Mesenchymal stem cell (in vitro differentiated cells and primary cell): ENCODE data around the gene QSOX2.

Experiments
- DNase-seq: peaks from one replicate; pipeline ENCODE4 v3.0.0-alpha.2; 2013
- H2AFZ ChIP-seq: one replicate; pipeline ENCODE4 v1.6.1; 2013; ENCODE audit warnings: low read depth, mild to moderate bottlenecking, control low read depth, inconsistent platforms, low read length, moderate library complexity
- H2AK5ac ChIP-seq: 2 replicates; pipeline ENCODE4 v1.6.1; 2013; ENCODE audit warnings: low read length, moderate library complexity, mild to moderate bottlenecking, inconsistent platforms; ENCODE audit not compliant: severe bottlenecking
- H2BK120ac ChIP-seq: one replicate; pipeline ENCODE4 v1.6.1; 2013; ENCODE audit warnings: low read depth, mild to moderate bottlenecking, inconsistent platforms, low read length, moderate library complexity
- H2BK12ac ChIP-seq, 2 experiments: one replicate each; pipeline ENCODE4 v1.6.1; 2013; ENCODE audit warnings: inconsistent platforms in 2 of 2, low read length in 2 of 2, mild to moderate bottlenecking in 2 of 2, moderate library complexity in 2 of 2, control low read depth in 1 of 2
- H2BK15ac ChIP-seq: one replicate; pipeline ENCODE4 v1.6.1; 2013; ENCODE audit warnings: mild to moderate bottlenecking, low read depth, inconsistent platforms; ENCODE audit not compliant: poor library complexity, severe bottlenecking
- H2BK5ac ChIP-seq: 2 replicates; pipeline ENCODE4 v1.6.1; 2013; ENCODE audit warnings: low read depth, mild to moderate bottlenecking, low read length, control low read depth, inconsistent platforms; ENCODE audit not compliant: poor library complexity, severe bottlenecking
- H3K14ac ChIP-seq, 2 experiments: one replicate each; pipeline ENCODE4 v1.6.1; 2013; ENCODE audit warnings: inconsistent platforms in 2 of 2, low read length in 2 of 2, control low read depth in 1 of 2, mild to moderate bottlenecking in 1 of 2, moderate library complexity in 1 of 2
- H3K18ac ChIP-seq, 2 experiments: one replicate each; pipeline ENCODE4 v1.6.1; 2013; ENCODE audit warnings: inconsistent platforms in 2 of 2, low read length in 2 of 2, control low read depth in 1 of 2, low read depth in 1 of 2, mild to moderate bottlenecking in 1 of 2
- H3K23ac ChIP-seq, 2 experiments: one replicate each; pipeline ENCODE4 v1.6.1; 2013; ENCODE audit warnings: inconsistent platforms in 2 of 2, low read length in 2 of 2, mild to moderate bottlenecking in 2 of 2, moderate library complexity in 2 of 2, control low read depth in 1 of 2
- H3K27ac ChIP-seq: 2 replicates; pipeline ENCODE4 v1.5.1; 2013; ENCODE audit warnings: mild to moderate bottlenecking, moderate library complexity, low read length, control low read depth, inconsistent platforms; ENCODE audit not compliant: poor library complexity, severe bottlenecking
- H3K27me3 ChIP-seq, 2 experiments: 2 replicates each; pipeline versions ENCODE4 v1.6.1 to v1.7.0; 2013; ENCODE audit warnings: low read length in 2 of 2, mild to moderate bottlenecking in 2 of 2, moderate library complexity in 2 of 2, control low read depth in 1 of 2, inconsistent platforms in 1 of 2; ENCODE audit not compliant: control insufficient read depth in 1 of 2, insufficient read depth in 1 of 2
- H3K36me3 ChIP-seq, 2 experiments: 2 replicates each; pipeline versions ENCODE4 v1.6.1 to v1.7.0; 2013; ENCODE audit warnings: low read length in 2 of 2, control low read depth in 1 of 2, inconsistent platforms in 1 of 2, low read depth in 1 of 2, mild to moderate bottlenecking in 1 of 2; ENCODE audit not compliant: insufficient read depth in 2 of 2, control insufficient read depth in 1 of 2
- H3K4ac ChIP-seq, 2 experiments: one replicate each; pipeline ENCODE4 v1.6.1; 2013; ENCODE audit warnings: inconsistent platforms in 2 of 2, low read length in 2 of 2, mild to moderate bottlenecking in 2 of 2, moderate library complexity in 2 of 2, control low read depth in 1 of 2, low read depth in 1 of 2
- H3K4me1 ChIP-seq: 2 replicates; pipeline ENCODE4 v1.6.1; 2013; ENCODE audit warnings: low read depth, low read length, control low read depth; ENCODE audit not compliant: control insufficient read depth, insufficient read depth
- H3K4me2 ChIP-seq: 2 replicates; pipeline ENCODE4 v1.6.1; 2013; ENCODE audit warnings: low read length, mild to moderate bottlenecking, inconsistent platforms; ENCODE audit not compliant: poor library complexity, severe bottlenecking
- H3K4me3 ChIP-seq, 2 experiments: 2 replicates each; pipeline versions ENCODE4 v1.5.1 to v1.7.0; 2013; ENCODE audit warnings: low read length in 2 of 2, mild to moderate bottlenecking in 2 of 2, control low read depth in 1 of 2, low read depth in 1 of 2; ENCODE audit not compliant: insufficient read depth in 1 of 2
- H3K79me1 ChIP-seq: replicated peaks from 2 replicates; pipeline ENCODE4 v1.6.1; 2013; ENCODE audit warnings: mild to moderate bottlenecking, control low read depth, low read length, inconsistent platforms; ENCODE audit not compliant: poor library complexity, severe bottlenecking
- H3K9ac ChIP-seq: 2 replicates; pipeline ENCODE4 v1.7.0; 2013; ENCODE audit warnings: mild to moderate bottlenecking, low read length, moderate library complexity
- H3K9me3 ChIP-seq: 2 replicates; pipeline ENCODE4 v1.7.0; 2013; ENCODE audit warnings: mild to moderate bottlenecking, low read length; ENCODE audit not compliant: control insufficient read depth
- H4K8ac ChIP-seq: one replicate; pipeline ENCODE4 v1.6.1; 2013; ENCODE audit warnings: inconsistent platforms, mild to moderate bottlenecking, low read length, moderate library complexity
- H4K91ac ChIP-seq: one replicate; pipeline ENCODE4 v1.6.1; 2013; ENCODE audit warnings: mild to moderate bottlenecking, low read length, inconsistent platforms
- whole genome bisulfite sequencing: methylation state at CpG from one replicate; pipeline ENCODE4 v1.1.7; 2013; ENCODE audit warnings: mixed read lengths; 5-methylcytosine and 5-hydroxymethylcytosine counted together

Gene QSOX2

GRCh38 chr9:136264441-136265405 is 19.1 kb upstream of the QSOX2 start:
- H3K36me3 ChIP-seq: no peaks in the 10 kb centered on the region
- no peak overlapping the region for H3K23ac ChIP-seq
- no peak overlapping the region for H3K4me3 ChIP-seq
- no peak overlapping the region for H2BK5ac ChIP-seq
- H3K18ac ChIP-seq: no peak overlapping the region
- no peaks in the 10 kb centered on the region for H3K79me1 ChIP-seq
- H2BK12ac ChIP-seq: no peak overlapping the region
- H2BK120ac ChIP-seq: no peak overlapping the region
- no peak overlapping the region for H4K91ac ChIP-seq
- no peak for DNase-seq
- no peak overlapping the region for H2AFZ ChIP-seq
- no peak overlapping the region for H3K27ac ChIP-seq
- no peak overlapping the region for H3K14ac ChIP-seq
- no peak overlapping the region for H2BK15ac ChIP-seq
- H3K4me2 ChIP-seq: no peak overlapping the region
- peaks cover 8 to 66% of the 10 kb centered on the region in 2 experiments for H3K27me3 ChIP-seq
- no peak overlapping the region for H2AK5ac ChIP-seq
- H3K4ac ChIP-seq: no peak overlapping the region
- peaks cover 11% of the 10 kb centered on the region for H3K4me1 ChIP-seq
- no peak overlapping the region for H4K8ac ChIP-seq
- WGBS: 83% methylated on average over 23 of the region's 24 CpGs
- peaks cover 2% of the 10 kb centered on the region for H3K9me3 ChIP-seq
- H3K9ac ChIP-seq: no peak overlapping the region

GRCh38 chr9:136264031-136264430 is 18.4 kb upstream of the QSOX2 start:
- no peak overlapping the region for H2AFZ ChIP-seq
- 89% methylated on average over 18 of the region's 19 CpGs for WGBS
- H3K23ac ChIP-seq: no peak overlapping the region
- H2BK12ac ChIP-seq: no peak overlapping the region
- H3K79me1 ChIP-seq: no peaks in the 10 kb centered on the region
- no peaks in the 10 kb centered on the region for H3K9me3 ChIP-seq
- no peak overlapping the region for H2BK5ac ChIP-seq
- no peak overlapping the region for H3K14ac ChIP-seq
- no peak overlapping the region for H2BK15ac ChIP-seq
- H2BK120ac ChIP-seq: no peak overlapping the region
- H3K4me1 ChIP-seq: peaks cover 13% of the 10 kb centered on the region
- no peak overlapping the region for H4K91ac ChIP-seq
- H3K4me2 ChIP-seq: no peak overlapping the region
- H3K27ac ChIP-seq: no peak overlapping the region
- no peak overlapping the region for H2AK5ac ChIP-seq
- no peaks in the 10 kb centered on the region for H3K36me3 ChIP-seq
- no peak overlapping the region for H3K18ac ChIP-seq
- no peak overlapping the region for H4K8ac ChIP-seq
- H3K9ac ChIP-seq: no peak overlapping the region
- H3K4ac ChIP-seq: no peak overlapping the region
- DNase-seq: no peak
- no peak overlapping the region for H3K4me3 ChIP-seq
- H3K27me3 ChIP-seq: peaks cover 8 to 62% of the 10 kb centered on the region in 2 experiments

GRCh38 chr9:136262671-136263178 is 17.1 kb upstream of the QSOX2 start:
- Histone ChIP-seq H3K4me2 (no peak overlapping the region), H4K8ac (no peak overlapping the region), H2BK15ac (no peak overlapping the region), H3K36me3 (no peaks in the 10 kb centered on the region), H3K9me3 (no peaks in the 10 kb centered on the region), H3K9ac (no peak overlapping the region), H2BK12ac (no peak overlapping the region), H3K4me3 (no peak overlapping the region), H4K91ac (no peak overlapping the region), H3K18ac (no peak overlapping the region), H3K27me3 (peaks cover 8 to 60% of the 10 kb centered on the region in 2 experiments), H2AK5ac (no peak overlapping the region), H3K23ac (no peak overlapping the region), H2AFZ (no peak overlapping the region), H3K79me1 (no peaks in the 10 kb centered on the region), H2BK120ac (no peak overlapping the region), H3K4me1 (peaks cover 13% of the 10 kb centered on the region), H3K27ac (no peak overlapping the region), H3K14ac (no peak overlapping the region), H3K4ac (no peak overlapping the region), H2BK5ac (no peak overlapping the region)
- WGBS: 95% methylated on average over 6 of the region's 6 CpGs
- DNase-seq: no peak

- Histone ChIP-seq H3K18ac (no peak overlapping the region), H2AK5ac (no peak overlapping the region), H3K4me3 (no peak overlapping the region), H2BK12ac (no peak overlapping the region), H2BK5ac (no peak overlapping the region), H3K9ac (no peak overlapping the region), H3K79me1 (no peaks in the 10 kb centered on the region), H3K27ac (no peak overlapping the region), H3K9me3 (no peaks in the 10 kb centered on the region), H3K36me3 (no peaks in the 10 kb centered on the region), H3K4me2 (no peak overlapping the region), H4K8ac (no peak overlapping the region), H3K27me3 (peaks cover 8 to 61% of the 10 kb centered on the region in 2 experiments), H2AFZ (no peak overlapping the region), H3K4me1 (peaks cover 8% of the 10 kb centered on the region), H3K14ac (no peak overlapping the region), H2BK15ac (peak overlapping the region; percentile 86), H4K91ac (no peak overlapping the region), H3K23ac (no peak overlapping the region), H3K4ac (no peak overlapping the region), H2BK120ac (no peak overlapping the region)
- DNase-seq: no peak
- WGBS: 82% methylated on average over 28 of the region's 28 CpGs
Observed at GRCh38 chr9:136261686-136262430, 16.2 kb upstream of the QSOX2 start.
